Neural progenitor cell (in vitro differentiated cells): ENCODE measurements around the gene ELL.

Source experiments
- CTCF ChIP-seq: fragments of 200-600 bp; sonication (generic); IDR thresholded peaks from 2 replicates; pipeline ENCODE4 v1.5.1; 2017; ENCODE audit warnings: antibody characterized with exemption, mild to moderate bottlenecking
- EZH2 ChIP-seq: fragments of 200-600 bp; sonication (generic); IDR thresholded peaks from 2 replicates; pipeline ENCODE4 v1.6.1; 2017; ENCODE audit warnings: antibody characterized with exemption, mild to moderate bottlenecking, moderate library complexity

- no peak for TF ChIP-seq CTCF
- no peak for TF ChIP-seq EZH2
Observed at GRCh38 chr19:18477974-18478373, 43.9 kb downstream of the ELL start.
